ENCODE results near the gene ZNF513.

The ZNF513 gene

DNA sequence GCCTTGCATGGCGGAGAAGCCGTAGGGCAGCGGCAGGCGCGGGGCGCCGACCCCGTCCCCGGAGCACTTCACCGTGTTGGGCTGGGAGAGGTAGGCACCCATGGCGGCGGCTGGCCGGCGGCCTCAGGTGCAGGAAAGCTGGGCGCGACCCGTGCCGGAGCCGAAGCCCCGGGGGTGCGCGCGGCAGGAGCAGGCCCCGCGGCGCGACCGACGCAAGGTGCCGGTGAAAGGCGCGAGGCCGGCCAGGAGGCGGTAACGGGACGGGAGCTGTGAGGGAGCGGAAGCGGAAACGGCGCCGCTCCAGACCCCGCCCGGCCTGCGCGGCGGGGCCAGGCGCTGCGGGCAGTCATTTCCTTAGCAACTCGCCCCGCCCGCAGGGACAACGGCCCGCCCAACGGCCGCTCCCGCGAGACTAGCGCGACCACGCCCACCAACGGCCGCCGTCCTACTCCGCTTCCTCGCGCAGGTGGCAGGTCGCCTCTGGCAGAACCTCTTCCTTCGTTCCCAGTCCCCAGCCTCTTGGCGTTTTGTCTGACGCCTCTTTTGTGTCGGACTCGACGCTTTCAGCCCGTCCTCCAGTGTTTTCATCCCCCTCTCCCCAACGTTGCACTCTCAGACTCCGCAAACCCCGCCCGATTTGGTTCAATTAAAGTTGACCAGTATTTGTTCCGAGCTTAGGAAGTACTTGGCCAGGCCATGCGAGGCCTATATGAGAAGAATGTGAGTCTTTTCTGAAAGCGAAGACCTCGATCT, 29.0 kb upstream of the ZNF513 start, which contains the start of gene PPM1G:
Gene PPM1G, minus strand, starts transcription at position 271 of the 753 bp plus-strand sequence. Its CDS starts 169 bp downstream, at position 102.
- TF ChIP-seq, protein P1, sequence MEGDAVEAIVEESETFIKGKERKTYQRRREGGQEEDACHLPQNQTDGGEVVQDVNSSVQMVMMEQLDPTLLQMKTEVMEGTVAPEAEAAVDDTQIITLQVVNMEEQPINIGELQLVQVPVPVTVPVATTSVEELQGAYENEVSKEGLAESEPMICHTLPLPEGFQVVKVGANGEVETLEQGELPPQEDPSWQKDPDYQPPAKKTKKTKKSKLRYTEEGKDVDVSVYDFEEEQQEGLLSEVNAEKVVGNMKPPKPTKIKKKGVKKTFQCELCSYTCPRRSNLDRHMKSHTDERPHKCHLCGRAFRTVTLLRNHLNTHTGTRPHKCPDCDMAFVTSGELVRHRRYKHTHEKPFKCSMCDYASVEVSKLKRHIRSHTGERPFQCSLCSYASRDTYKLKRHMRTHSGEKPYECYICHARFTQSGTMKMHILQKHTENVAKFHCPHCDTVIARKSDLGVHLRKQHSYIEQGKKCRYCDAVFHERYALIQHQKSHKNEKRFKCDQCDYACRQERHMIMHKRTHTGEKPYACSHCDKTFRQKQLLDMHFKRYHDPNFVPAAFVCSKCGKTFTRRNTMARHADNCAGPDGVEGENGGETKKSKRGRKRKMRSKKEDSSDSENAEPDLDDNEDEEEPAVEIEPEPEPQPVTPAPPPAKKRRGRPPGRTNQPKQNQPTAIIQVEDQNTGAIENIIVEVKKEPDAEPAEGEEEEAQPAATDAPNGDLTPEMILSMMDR (IDR thresholded peaks at IDR 0.05): peak; percentile 38
- Histone ChIP-seq H3K4me1 (ENCODE audit: control insufficient read depth in 1 of 2, insufficient read depth in 1 of 2, low read depth in 1 of 2, low read length in 1 of 2) (peaks cover 21 to 22% of the 10 kb centered on the region in 2 experiments), H3K27me3 (peaks cover 5% of the 10 kb centered on the region), H3K27ac (peak within 1 kb of the TSS; percentile 88), H3K9me3 (no peaks in the 10 kb centered on the region), H3K4me3 (ENCODE audit: low read depth in 1 of 2, low read length in 1 of 2) (peak within 1 kb of the TSS; percentile 78 to 99), H3K36me3 (no peaks in the 10 kb centered on the region)

GRCh38 chr2:27408601-27409320, 28.2 kb upstream of the ZNF513 start:
- Histone ChIP-seq H3K4me1 (ENCODE audit: control insufficient read depth in 1 of 2, insufficient read depth in 1 of 2, low read depth in 1 of 2, low read length in 1 of 2) (peaks cover 21 to 22% of the 10 kb centered on the region in 2 experiments), H3K36me3 (no peaks in the 10 kb centered on the region), H3K27me3 (peaks cover 5% of the 10 kb centered on the region), H3K4me3 (ENCODE audit: low read depth in 1 of 2, low read length in 1 of 2) (peak overlapping the region; percentile 78 to 99), H3K27ac (peak overlapping the region; percentile 88), H3K9me3 (no peaks in the 10 kb centered on the region)
- TF ChIP-seq, protein P1 (IDR thresholded peaks at IDR 0.05): no peak

- no peaks in the 10 kb centered on the region for H3K9me3 ChIP-seq
- TF ChIP-seq, protein P1 (IDR thresholded peaks at IDR 0.05): peak; percentile 28
- H3K36me3 ChIP-seq: no peaks in the 10 kb centered on the region
- peak overlapping the region; percentile 88 for H3K27ac ChIP-seq
- peaks cover 5% of the 10 kb centered on the region for H3K27me3 ChIP-seq
- H3K4me1 ChIP-seq (ENCODE audit: control insufficient read depth in 1 of 2, insufficient read depth in 1 of 2, low read depth in 1 of 2, low read length in 1 of 2): peaks cover 21 to 22% of the 10 kb centered on the region in 2 experiments
- peak overlapping the region; percentile 78 to 99 for H3K4me3 ChIP-seq (ENCODE audit: low read depth in 1 of 2, low read length in 1 of 2)
Observed at GRCh38 chr2:27407798-27408491, 27.4 kb upstream of the ZNF513 start.

DNA sequence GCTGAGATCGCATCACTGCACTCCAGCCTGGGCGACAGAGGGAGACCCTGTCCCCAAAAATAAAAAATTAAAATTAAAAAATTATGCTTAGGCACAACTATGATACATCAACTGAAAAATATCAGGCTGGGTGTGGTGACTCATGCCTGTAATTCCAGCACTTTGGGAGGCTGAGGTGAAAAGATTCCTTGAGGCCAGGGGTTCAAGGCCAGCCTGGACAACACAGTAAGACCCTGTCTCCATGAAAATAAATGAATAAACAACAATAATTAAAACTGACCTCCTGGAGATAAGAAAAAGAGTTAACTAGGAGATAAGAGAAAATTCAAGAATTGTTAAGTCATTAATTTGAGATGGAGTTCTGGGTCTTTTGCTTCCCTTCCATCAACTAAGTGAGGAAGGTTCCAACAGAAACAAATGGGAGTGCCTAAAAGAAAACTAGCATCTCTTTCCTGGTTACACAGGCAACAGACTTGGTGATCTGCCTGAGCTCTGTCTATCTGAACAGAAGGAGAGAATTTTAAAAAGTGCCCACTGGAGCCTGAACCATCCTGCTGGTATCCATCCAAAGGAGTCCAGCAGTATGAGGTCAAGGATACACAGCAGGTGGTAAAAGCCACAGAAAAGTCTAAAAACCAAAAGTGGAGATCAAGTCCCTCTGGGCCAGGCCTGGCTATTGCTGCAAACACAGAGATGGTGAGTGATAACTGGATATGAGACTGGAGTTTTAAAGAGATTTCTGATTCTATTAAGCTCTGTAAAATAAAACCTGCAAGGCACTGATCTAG, 20.0 kb upstream of the ZNF513 start:
- H3K9me3 ChIP-seq: no peaks in the 10 kb centered on the region
- H3K27ac ChIP-seq: no peak overlapping the region
- H3K4me3 ChIP-seq (ENCODE audit: low read depth in 1 of 2, low read length in 1 of 2): no peak overlapping the region
- H3K36me3 ChIP-seq: no peaks in the 10 kb centered on the region
- no peaks in the 10 kb centered on the region for H3K27me3 ChIP-seq
- no peaks in the 10 kb centered on the region for H3K4me1 ChIP-seq (ENCODE audit: control insufficient read depth in 1 of 2, insufficient read depth in 1 of 2, low read depth in 1 of 2, low read length in 1 of 2)
- TF ChIP-seq, protein P1 (IDR thresholded peaks at IDR 0.05): no peak

DNA sequence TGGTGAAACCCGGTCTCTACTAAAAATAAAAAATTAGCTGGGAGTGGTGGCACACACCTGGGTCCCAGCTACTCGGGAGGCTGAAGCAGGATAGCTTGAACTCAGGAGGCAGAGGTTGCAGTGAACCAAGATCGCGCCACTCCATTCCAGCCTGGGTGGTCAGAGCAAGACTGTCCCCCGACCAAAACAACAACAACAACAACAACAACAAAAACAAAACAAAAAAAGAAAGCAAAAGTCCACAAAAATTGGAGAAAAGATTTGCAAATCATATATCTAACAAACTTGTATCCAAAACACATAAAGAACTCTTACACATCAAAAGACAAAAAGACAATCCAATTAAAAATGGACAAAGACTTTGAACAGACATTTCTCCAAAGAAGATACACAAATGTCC, 18.4 kb upstream of the ZNF513 start:
- H3K9me3 ChIP-seq: no peaks in the 10 kb centered on the region
- no peak overlapping the region for H3K4me3 ChIP-seq (ENCODE audit: low read depth in 1 of 2, low read length in 1 of 2)
- H3K36me3 ChIP-seq: no peaks in the 10 kb centered on the region
- TF ChIP-seq, protein P1 (IDR thresholded peaks at IDR 0.05): no peak
- no peaks in the 10 kb centered on the region for H3K27me3 ChIP-seq
- H3K27ac ChIP-seq: no peak overlapping the region
- H3K4me1 ChIP-seq (ENCODE audit: control insufficient read depth in 1 of 2, insufficient read depth in 1 of 2, low read depth in 1 of 2, low read length in 1 of 2): no peaks in the 10 kb centered on the region
